Transverse colon (tissue), 4 donors: ENCODE data around the gene IFIT3.

Source experiments
- CTCF ChIP-seq, 5 experiments: fragments of 200-600 bp in 3 of 5; fragments of 450-650 bp in 2 of 5; sonication (generic) in 3 of 5; IDR thresholded peaks; 1 replicate in 2 of 5; 2 replicates in 3 of 5; pipeline ENCODE4 v1.5.1; 2016 to 2017; ENCODE audit warnings: antibody characterized with exemption in 5 of 5, inconsistent platforms in 3 of 5, mild to moderate bottlenecking in 2 of 5, moderate library complexity in 1 of 5
- POLR2AphosphoS5 ChIP-seq, 3 donors: sonication (generic); formaldehyde crosslinking; IDR thresholded peaks; one replicate each; pipeline ENCODE4 v1.6.1; 2016; ENCODE audit warnings: antibody characterized with exemption in 3 of 3

GRCh38 chr10:89388806-89389205, 61.0 kb downstream of the IFIT3 start:
- TF ChIP-seq CTCF (IDR thresholded peaks at IDR 0.05) (no peak), POLR2AphosphoS5 (IDR thresholded peaks at IDR 0.05) (no peak)
